Left lobe of liver (tissue), 2 donors: ENCODE results near the gene ZNF679. TPM values are rescaled to one million over a fixed set of nuclear protein-coding genes. Genes with fewer than 3 reads are reported as not detected.
"Not testable (repeated sequence)": the region's sequence is repeated elsewhere in the genome, so short reads cannot be mapped to it uniquely, and the experiment has no call there.

Experiments used
- ATAC-seq: fragments of 200-7000 bp; cut with Tn5 transposase; one replicate; pipeline ENCODE4 v1.9.1; 2020; ENCODE audit warnings: mild to moderate bottlenecking, moderate library complexity
- DNase-seq: peaks from one replicate; pipeline ENCODE4 v3.0.0-alpha.2; 2020; ENCODE audit warnings: low spot score
- total RNA-seq: library from RNA; stranded (reverse); gene quantifications from one replicate; pipeline ENCODE4 v1.2.1, GENCODE V29; 2021
- donor health status: DM: no; HTN: no; CAD: no; lungs with moderate emphysema.
- donor health status: DM: no; HTN: yes; CAD: no.

The ZNF679 gene
- total RNA-seq, 1 donor from 2014 or later: not detected

DNA sequence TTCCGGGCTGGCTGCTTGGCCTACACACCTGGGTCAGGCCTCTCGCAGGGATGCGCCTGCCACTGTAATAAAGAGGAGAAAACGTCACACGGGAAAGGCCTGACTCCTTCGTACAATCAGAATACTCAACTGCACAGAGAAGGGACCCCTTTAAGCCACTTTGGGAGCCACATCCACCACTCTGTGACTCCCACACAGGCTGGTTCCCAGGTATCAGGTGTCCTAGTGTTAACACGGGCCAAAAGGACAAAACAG lies 79.7 kb downstream of the ZNF679 start:
- DNase-seq: no peak
- no peak for ATAC-seq

DNA sequence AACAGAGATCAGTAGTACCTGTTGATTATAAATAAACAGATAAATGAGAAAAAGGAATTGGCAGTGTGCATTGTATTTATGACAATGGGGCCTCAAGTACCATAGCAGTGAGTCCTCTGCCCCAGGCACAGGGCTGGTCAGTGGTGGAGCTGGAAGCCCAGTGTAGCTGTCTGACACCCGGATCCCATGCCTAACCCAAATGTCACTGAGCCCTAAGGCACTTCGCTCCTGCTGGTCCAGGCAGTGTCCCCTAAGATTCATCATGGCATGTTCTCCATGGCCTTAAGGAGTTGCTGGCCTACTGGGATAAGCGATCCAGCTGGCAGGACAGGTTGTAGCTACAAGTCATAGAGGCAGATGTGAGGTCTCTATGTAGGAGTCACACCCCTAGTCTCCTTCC lies 82.2 kb downstream of the ZNF679 start:
- ATAC-seq (no peak), DNase-seq (no peak)

- DNase-seq (no peak), ATAC-seq (no peak)
Measured at GRCh38 chr7:64312826-64313225, 84.6 kb downstream of the ZNF679 start.

GRCh38 chr7:64313740-64314491 lies 85.6 kb downstream of the ZNF679 start, which contains the start of gene ZNF736:
TSS of gene ZNF736 (plus strand) at chr7:64313961. CDS start at chr7:64314151, 190 bp downstream.
- DNase-seq (peak; percentile 79), ATAC-seq (peak; percentile 100)

DNA sequence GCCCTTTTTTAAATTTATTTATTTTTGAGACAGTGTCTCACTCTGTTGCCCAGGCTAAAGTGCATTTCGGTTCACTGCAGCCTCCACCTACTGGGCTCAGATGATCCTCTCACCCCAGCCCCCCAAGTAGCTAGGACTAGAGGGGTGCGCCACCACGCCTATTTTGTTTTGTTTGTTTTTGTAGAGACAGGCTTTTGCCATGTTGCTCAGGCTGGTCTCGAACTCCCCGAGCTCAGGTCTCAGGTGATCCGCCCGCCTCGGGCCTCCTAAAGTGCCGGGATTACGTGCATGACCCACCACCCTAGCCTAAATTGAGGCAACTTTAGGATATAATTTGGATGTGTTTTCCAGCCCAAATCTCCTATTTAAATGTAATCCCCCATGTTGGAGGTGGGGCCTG lies 86.3 kb downstream of the ZNF679 start:
- DNase-seq (no peak), ATAC-seq (no peak)

DNA sequence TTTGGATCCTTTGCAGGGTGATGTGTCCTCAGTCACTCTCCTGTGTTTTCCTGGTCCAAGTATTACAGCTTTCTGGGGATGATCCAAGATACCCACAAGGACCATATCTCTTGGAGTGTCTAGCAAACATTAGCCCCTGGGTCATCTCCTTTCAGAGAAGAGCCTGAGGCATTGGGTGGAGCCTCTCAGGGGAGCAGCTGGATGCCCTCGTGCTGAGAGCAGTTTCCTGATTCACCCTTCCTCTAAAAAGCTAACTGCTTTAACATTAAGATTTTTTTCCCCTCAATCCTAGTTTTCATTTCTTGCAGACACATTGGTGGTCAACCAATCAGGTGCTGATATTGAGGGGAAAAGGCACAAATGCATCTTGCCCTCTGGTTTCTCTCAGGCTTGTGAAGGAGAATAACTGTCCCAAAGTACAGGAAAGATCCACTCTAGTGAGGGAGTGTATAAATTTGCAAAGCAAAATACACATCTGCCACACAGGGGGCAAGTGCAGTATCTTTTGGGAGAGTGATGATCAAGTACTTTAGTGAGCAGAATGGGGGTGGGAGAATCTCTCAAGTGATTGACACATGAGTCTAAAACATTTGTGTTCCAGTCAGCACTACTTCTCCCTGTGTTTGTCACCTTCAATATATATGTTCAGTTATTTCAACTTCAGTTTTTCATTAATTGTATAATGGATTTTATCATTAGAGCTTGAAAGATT lies 87.9 kb downstream of the ZNF679 start:
- DNase-seq, ATAC-seq: not testable (repeated sequence)

Other genes starting within 250 kb of the ZNF679 start
- gene ZNF722, start 229.6 kb upstream of the ZNF679 start, total RNA-seq: not detected
- gene ZNF727, start 183.0 kb upstream of the ZNF679 start, total RNA-seq: 0.30 TPM
- not detected for gene ZNF735, start 21.3 kb upstream of the ZNF679 start, total RNA-seq
- 4.3 TPM for gene ZNF736, start 85.5 kb downstream of the ZNF679 start, total RNA-seq